Calu3 (cell line): ENCODE results near the gene IGSF3. TPM values are rescaled to one million over a fixed set of nuclear protein-coding genes. Genes with fewer than 3 reads are reported as not detected.

Source experiments
- BruUV-seq: library from RNA; stranded (reverse); fragments of 400-500 nt; replicated peaks from 2 replicates; lab custom pipeline; 2021; lab: Mats Ljungman, UMichigan
- CTCF ChIA-PET: fragments of 300-600 bp; sonication (Branson Sonifier 250); formaldehyde crosslinking; loops from one replicate; lab custom pipeline; 2022; ENCODE audit warnings: antibody characterized with exemption; lab: Charles Lee
- DNase-seq: peaks from one replicate; pipeline ENCODE4 v3.0.0; 2022
- H3K27ac Mint-ChIP-seq: one replicate; pipeline ENCODE4 v1.8.0; 2022; ENCODE audit warnings: mixed read lengths; ENCODE audit not compliant: unreplicated experiment
- H3K27me3 Mint-ChIP-seq: one replicate; pipeline ENCODE4 v1.8.0; 2022; ENCODE audit warnings: mixed read lengths; ENCODE audit not compliant: unreplicated experiment
- H3K36me3 Mint-ChIP-seq: one replicate; pipeline ENCODE4 v1.8.0; 2022; ENCODE audit warnings: mild to moderate bottlenecking, moderate library complexity, mixed read lengths; ENCODE audit not compliant: insufficient read depth, unreplicated experiment
- H3K4me1 Mint-ChIP-seq: one replicate; pipeline ENCODE4 v1.8.0; 2022; ENCODE audit warnings: mild to moderate bottlenecking, low read depth, mixed read lengths; ENCODE audit not compliant: unreplicated experiment
- H3K4me3 Mint-ChIP-seq: one replicate; pipeline ENCODE4 v1.8.0; 2022; ENCODE audit warnings: mild to moderate bottlenecking, low read depth, moderate library complexity, mixed read lengths; ENCODE audit not compliant: unreplicated experiment
- H3K9me3 Mint-ChIP-seq: one replicate; pipeline ENCODE4 v1.8.0; 2022; ENCODE audit warnings: low read depth, mixed read lengths; ENCODE audit not compliant: unreplicated experiment
- intact Hi-C: fragments of 100-400 bp; cut with micrococcal nuclease; formaldehyde crosslinking; loops from one replicate; pipeline ENCODE4 v1.10.0; 2022; ENCODE audit not compliant: unreplicated experiment
- microRNA-seq: library from miRNA; unstranded; fragments of <30 nt; microRNA quantifications from one replicate; pipeline ENCODE4 v1.2.0, GENCODE V29; 2022
- total RNA-seq: library from RNA; stranded (reverse); gene quantifications from 2 replicates; pipeline ENCODE4 v1.2.3, GENCODE V29; 2022
- TF ChIP-seq, protein P1 (sequence below): fragments of 200-600 bp; IDR thresholded peaks from one replicate; pipeline ENCODE4 v1.8.0; 2022; ENCODE audit warnings: antibody characterized with exemption; ENCODE audit not compliant: unreplicated experiment

IGSF3 gene
- total RNA-seq, 1 experiment from 2014 or later, result 15.3 TPM

DNA sequence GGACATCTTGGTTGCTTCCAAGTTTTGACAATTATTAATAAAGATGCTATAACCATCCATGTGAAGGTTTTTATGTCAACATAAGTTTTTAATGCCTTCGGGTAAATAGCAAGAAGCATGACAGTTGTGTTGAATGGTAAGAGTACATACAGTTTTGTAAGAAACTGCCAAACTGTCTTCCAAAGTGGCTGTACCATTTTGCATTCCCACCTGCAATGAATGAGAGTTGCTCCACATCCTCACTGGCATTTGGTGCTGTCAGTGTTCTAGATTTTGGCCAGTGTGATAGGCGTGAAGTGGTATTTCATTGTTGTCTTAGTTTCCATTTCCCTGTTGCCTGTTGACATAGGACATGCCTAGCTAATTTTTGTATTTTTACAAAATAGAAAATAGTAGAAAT, 142.1 kb downstream of the IGSF3 start:
- H3K36me3 Mint-ChIP-seq, result no peaks in the 10 kb centered on the region
- TF ChIP-seq, protein P1, sequence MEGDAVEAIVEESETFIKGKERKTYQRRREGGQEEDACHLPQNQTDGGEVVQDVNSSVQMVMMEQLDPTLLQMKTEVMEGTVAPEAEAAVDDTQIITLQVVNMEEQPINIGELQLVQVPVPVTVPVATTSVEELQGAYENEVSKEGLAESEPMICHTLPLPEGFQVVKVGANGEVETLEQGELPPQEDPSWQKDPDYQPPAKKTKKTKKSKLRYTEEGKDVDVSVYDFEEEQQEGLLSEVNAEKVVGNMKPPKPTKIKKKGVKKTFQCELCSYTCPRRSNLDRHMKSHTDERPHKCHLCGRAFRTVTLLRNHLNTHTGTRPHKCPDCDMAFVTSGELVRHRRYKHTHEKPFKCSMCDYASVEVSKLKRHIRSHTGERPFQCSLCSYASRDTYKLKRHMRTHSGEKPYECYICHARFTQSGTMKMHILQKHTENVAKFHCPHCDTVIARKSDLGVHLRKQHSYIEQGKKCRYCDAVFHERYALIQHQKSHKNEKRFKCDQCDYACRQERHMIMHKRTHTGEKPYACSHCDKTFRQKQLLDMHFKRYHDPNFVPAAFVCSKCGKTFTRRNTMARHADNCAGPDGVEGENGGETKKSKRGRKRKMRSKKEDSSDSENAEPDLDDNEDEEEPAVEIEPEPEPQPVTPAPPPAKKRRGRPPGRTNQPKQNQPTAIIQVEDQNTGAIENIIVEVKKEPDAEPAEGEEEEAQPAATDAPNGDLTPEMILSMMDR, result no peak
- BruUV-seq, result no TSS peak
- H3K27me3 Mint-ChIP-seq, result no peaks in the 10 kb centered on the region
- no peak for DNase-seq
- H3K4me3 Mint-ChIP-seq, result no peak overlapping the region
- H3K27ac Mint-ChIP-seq, result no peak overlapping the region
- H3K9me3 Mint-ChIP-seq, result peaks cover 5% of the 10 kb centered on the region
- intact Hi-C loops, result no loop called here
- H3K4me1 Mint-ChIP-seq, result peaks cover 10% of the 10 kb centered on the region
- CTCF ChIA-PET, result no interaction called here

Small RNAs within 50 kb of the gene (microRNA-seq; reads per million reads assigned to microRNA genes)
- gene MIR320B1 (not detected), gene MIR548AC (not detected)

Other genes with a start within 250 kb of the IGSF3 start
- gene CD58, start 96.7 kb downstream of the IGSF3 start, total RNA-seq, result 18.9 and 22.9 TPM in 2 replicates
- gene CD2, start 86.7 kb upstream of the IGSF3 start, total RNA-seq, result not detected in 2 replicates
- gene PTGFRN, start 242.2 kb upstream of the IGSF3 start, total RNA-seq, result 29.4 and 44.6 TPM in 2 replicates